ENCODE results near the gene DSTN.
"Not testable (repeated sequence)": the region's sequence is repeated elsewhere in the genome, so short reads cannot be mapped to it uniquely, and the experiment has no call there.

Gene DSTN

DNA sequence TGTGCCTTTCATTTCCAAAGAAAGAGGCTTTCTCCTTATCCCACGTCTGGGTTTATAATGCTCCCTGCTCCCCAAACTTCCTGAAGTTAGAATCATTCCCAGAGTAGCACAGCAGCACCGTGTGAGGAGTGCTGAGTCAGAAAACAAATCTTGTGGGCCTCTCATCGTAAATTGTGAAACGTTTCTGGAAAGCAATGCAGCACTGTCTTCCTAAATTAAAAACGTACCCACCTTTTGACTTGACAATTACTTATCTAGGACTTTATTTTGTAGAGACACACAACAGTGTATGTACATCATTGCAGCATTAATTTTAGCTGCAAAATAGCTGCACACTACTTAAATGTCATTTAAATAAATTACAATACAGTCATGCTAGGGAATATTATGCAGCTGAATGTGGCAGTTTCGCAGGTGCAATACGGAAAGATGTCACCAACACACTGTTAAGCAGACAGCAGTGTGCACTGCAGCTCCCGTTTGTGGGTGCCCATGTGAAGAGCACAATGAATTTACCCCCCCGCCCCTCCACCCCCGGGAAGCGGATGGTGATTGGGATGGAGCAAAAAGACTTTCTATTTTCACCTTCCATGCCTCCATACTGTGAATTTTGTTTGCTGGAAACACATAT is 81.4 kb downstream of the DSTN start:
- no peak for DNase-seq (ENCODE audit: low spot score)

DNA sequence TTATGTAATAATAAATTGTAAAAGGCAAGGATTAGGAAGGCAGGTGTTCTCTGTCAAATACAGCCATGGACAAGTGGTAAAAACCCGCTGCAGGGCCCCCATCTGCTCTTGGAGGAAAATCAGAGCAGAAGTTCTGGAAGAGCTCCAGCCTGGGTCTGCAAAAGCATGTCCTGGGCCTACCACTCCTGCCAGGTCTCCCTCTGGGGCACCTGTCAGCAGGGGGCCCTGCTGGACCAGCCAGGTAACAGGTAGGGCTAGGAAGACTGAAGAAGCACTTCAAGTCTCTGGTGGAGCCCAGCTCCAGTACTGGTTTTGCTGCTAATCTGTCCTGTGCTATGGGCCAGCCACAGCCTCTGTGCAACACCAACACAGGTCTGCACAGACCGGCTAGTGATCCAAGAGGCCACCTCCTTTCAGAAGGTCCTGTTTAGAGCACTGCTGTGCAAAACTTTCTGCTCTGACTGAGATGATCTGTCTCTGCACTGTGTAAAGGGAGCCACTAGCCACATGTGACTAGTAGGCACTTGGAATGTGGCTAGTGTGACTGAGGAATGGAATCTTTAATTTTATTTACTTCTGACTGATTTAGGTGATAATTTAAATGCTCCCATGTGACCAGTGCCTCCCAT is 82.0 kb downstream of the DSTN start:
- no peak for DNase-seq (ENCODE audit: low spot score)

DNA sequence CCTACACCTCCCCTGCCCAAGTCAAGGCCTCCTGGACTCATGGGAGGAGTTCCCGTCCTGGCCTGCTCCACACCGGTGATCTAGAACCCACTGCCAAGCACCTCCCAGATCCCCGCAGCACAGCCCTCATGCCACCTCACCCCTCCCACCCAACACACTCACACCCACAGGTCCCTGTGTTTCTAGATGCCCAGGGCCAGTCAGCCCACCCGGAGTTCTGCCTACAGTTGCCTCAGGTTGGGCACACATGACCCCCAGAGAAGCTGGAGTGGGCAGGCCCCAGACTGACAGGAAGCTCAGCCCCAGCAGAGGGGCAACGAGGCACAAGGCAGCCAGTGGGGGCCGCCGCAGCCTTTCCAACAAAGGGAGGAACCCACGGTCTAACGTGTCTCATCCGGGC is 82.5 kb downstream of the DSTN start:
- no peak for DNase-seq (ENCODE audit: low spot score)

DNA sequence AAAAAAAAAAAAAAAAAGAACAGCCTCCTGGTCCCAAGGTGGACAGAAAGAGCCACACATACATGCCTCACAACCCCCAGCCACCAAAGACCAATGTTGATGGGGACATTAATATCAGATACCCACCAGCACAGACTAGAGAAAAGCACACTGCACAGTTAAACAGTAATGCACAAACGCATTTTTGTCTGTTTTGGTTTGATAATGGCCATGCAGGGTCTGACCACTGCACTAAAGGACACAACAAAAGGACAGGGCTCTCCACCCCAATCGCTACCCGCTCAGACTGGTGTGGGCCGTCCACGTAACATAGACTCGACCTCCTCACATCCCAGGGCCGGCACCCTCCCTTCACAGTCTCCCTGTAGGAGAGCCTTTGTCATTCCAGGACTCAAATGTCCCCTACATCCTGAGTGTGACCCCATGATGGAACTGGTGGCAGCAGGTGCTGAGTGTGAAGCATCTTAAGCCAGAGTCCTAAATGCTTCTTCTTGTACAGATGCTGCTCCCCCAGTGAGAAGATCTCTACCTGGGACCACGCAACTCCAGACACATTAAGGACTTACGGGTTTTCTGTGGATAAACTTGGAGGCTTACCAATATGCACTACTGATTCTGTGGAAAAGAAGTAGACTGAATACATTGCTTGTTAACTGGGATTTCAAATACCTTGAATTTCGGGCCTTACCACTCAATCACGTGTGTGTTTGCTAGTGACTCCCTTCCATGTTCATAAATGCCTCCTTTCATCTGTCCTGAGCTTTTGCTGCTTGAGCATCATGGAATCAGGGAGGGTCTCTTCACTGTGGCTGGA is 84.2 kb downstream of the DSTN start:
- DNase-seq (ENCODE audit: low spot score), result no peak

DNA sequence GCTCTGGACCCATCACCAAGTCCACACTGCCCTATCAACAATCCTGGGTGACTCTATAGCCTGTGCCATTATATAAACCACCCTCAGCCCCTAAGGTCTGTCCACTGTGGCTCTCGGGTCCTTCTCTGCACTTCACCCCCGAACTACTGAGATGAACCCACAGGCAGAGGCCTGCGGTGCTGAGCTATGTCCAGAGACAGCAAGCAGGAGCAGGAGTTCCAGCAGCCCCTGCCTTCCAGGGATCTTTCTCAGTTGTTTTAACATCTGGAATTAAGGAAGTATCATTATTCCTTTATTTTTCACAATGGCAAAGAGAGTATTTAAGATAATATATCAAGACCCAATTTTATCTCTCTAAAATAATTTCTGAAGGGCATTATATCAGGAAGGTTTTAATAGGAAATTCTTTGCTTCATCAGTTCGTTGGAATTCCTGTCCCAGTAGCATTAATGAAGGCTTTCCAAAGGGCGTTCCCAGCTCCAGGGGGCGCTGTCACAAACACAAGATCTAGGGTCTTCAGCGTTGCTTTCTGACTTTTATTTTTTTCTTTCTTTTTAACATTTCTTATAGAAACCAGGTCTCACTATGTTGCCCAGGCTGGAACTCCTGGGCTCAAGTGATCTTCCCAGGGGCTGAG is 84.9 kb downstream of the DSTN start:
- no peak for DNase-seq (ENCODE audit: low spot score)

DNA sequence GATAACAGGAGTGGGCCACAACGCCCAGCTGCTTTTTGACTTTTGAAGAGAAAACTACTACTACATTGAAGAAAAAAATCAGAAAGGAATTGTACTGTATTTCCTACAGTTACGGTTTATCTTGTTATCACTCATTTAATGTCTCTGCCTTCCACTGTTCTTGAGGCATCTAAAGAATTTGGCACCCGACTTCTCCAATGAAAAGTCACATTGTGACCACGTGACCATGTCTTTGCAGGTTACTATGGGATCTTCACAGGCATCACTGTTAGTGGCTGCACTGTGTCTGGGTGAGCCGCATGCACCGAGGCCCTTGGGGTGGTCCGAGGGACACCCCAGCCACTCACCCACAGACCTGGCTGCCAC is 85.4 kb downstream of the DSTN start:
- no peak for DNase-seq (ENCODE audit: low spot score)

DNA sequence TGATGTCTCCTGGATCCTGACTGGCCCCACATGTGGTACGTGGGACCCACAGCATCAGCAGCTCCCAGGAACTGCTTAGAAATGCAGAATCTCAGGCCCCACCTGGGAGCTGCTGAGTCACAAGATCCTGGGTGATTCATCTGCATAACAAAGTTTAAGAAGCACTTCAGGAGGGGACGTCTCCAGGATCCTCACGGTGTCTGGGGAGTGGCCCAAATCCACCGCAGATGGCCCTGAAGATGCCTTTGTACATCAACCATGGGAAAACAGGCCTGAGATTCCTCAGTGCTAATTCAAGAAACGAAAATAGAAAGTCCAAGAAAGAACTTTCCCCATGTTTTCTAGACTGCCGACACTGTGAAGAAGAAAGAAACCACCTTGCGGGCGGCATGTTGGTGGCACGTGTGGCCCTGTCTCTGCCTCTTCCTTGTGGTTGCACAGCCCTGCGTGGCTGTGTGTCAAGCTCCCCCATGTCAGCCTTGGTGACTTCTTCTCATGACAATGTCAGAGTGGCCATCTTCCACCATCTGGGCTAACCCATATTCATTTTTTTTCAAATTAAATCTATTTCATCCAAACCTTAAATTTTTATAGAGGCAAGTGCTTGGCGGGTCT is 86.1 kb downstream of the DSTN start:
- no peak for DNase-seq (ENCODE audit: low spot score)

DNA sequence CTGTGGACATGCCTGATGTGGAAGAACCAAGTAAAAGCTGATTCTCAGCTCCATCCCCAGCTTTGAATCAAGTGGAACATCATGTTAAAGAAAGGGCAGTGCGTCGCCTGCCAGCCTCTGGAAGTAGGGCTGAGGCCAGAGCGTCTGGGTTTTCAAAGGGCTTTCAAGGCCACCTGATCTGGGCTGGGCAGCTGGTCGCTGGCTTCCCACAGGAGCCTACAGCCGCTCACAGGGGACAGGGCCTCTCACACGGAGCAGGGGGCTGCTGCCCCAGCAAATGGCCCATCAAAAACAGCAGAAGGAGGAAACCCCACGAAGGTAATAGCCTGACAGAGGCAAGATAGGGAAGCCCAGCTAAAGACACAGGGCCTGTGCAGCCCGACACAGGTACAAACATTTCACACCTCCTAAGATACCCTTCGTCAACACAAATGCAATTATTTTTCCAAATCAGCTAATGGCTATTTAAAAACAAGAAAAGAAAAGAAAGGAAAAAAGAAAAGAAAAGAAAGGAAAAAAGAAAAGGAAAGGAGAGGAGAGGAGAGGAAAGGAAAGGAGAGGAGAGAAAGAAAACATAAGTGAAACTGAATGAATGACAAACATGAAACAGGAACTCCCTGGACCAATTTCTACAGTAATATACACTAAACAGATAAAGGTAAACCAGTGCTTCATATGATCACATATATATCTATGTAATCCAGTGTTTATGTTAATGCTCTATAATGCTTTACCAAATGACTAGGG is 87.4 kb downstream of the DSTN start:
- no peak for DNase-seq (ENCODE audit: low spot score)

DNA sequence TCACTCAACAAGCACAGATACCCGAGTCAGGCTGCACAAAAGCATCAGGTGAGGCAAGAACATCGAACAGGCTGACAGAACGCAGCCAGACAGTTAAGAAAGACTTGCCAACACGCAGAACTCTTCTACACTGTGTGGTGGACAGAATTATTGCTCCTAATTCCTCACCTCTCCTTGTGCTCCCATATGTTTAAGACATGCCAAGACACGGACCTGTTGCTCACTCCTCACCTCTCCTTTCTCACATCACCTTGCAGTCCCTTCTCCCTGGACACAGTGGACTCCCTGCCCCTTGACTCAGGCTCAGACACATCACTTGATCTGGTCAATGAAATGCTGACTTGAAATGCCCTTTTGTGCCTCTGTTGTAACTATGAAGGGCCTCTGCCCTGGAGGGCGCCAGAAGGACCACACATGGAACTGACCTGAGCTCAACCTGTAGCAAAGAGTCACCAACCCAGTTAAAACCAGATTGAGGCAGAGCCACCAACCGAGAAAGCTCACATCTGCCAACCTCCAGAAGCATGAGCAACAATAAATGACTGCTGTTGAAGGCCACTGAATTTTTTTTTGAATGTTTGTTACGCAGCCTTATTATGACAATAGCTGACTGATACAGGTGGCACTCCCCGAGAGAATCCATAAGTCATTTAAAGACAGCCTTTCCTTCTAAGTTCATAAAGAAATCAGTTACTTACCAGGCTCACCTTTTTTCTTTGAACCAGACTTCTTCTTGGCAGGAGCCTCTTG is 88.2 kb downstream of the DSTN start:
- no peak for DNase-seq (ENCODE audit: low spot score)

DNA sequence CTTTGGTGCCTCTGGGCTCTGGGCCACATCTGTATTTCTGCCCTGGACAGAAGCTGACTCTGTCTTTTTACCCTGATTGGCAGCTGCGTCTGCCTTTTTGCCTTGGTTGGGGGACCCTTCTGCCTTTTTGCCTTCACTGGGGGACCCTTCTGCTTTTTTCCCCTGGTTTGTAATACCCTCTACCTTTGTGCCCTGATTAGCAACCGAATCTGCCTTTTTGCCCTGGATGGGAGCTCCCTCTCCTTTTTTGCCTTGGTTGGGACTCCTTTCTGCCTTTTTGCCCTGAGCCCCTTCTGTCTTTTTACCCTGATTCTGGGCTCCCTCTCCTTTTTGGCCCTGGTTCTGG is 88.7 kb downstream of the DSTN start:
- DNase-seq (ENCODE audit: low spot score), result no peak

DNA sequence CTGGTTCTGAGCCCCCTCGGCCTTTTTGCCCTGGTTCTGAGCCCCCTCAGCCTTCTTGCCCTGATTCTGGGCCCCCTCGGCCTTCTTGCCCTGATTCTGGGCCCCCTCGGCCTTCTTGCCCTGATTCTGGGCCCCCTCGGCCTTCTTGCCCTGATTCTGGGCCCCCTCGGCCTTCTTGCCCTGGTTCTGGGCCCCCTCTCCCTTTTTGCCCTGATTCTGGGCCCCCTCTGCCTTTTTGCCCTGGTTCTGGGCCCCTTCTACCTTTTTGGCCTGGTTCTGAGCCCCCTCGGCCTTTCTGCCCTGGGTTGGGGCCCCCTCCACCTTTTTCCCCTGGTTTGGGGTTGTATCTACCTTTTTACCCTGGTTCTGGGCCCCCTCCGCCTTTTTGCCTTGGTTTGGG is 89.5 kb downstream of the DSTN start:
- not testable (repeated sequence) for DNase-seq (ENCODE audit: low spot score)
